ENCODE data around the gene SERPINA1.

GRCh38 chr14:94370524-94370910, 17.9 kb downstream of the SERPINA1 start:
- TF ChIP-seq CTCF (IDR thresholded peaks at IDR 0.05) = no peak
- no peak for TF ChIP-seq POLR2AphosphoS5 (IDR thresholded peaks at IDR 0.05; ENCODE audit: low read depth, low read length)
- TF ChIP-seq REST (IDR thresholded peaks at IDR 0.05; ENCODE audit: insufficient read depth in 1 of 2, low read depth in 2 of 2, low read length in 1 of 2) = no peak
- TF ChIP-seq TCF7L2 (IDR thresholded peaks at IDR 0.05; ENCODE audit: low read depth, low read length) = no peak
- no peak for TF ChIP-seq SIN3A (IDR thresholded peaks at IDR 0.05; ENCODE audit: borderline replicate concordance, insufficient read depth, low read depth, low read length)

Measured in Panc1 (cell line).